HepG2 (cell line): ENCODE results near the gene GTPBP6. TPM values are rescaled to one million over a fixed set of nuclear protein-coding genes. Genes with fewer than 3 reads are reported as not detected.

Source experiments
- AGO2 ChIP-seq: fragments of 200-400 bp; formaldehyde crosslinking; optimal IDR thresholded peaks from 2 replicates; pipeline ENCODE3; 2017; ENCODE audit warnings: mild to moderate bottlenecking, low read depth, low read length, moderate library complexity
- CENPX ChIP-seq: sonication (generic); formaldehyde crosslinking; IDR thresholded peaks from 2 replicates; pipeline ENCODE4 v1.9.0; 2021; ENCODE audit warnings: mild to moderate bottlenecking, missing genetic modification reagents, moderate library complexity
- CSRNP2 ChIP-seq: sonication (generic); formaldehyde crosslinking; conservative IDR thresholded peaks from 2 replicates; pipeline ENCODE4 v1.8.0; 2022; ENCODE audit warnings: low read depth, missing genetic modification reagents
- ELF4 ChIP-seq: sonication (generic); formaldehyde crosslinking; IDR thresholded peaks from 2 replicates; pipeline ENCODE4 v1.5.0; 2020; ENCODE audit warnings: missing genetic modification reagents, mild to moderate bottlenecking, moderate library complexity, borderline replicate concordance
- EP300 ChIP-seq, 3 experiments: sonication (generic) in 1 of 3; formaldehyde crosslinking in 1 of 3; IDR thresholded peaks; 2 replicates each; pipeline versions ENCODE4 v1.5.1 to v1.6.1; 2011 to 2020; ENCODE audit warnings: low read depth in 2 of 3, low read length in 2 of 3, borderline replicate concordance in 1 of 3, improper control_type of control experiment in 1 of 3, mild to moderate bottlenecking in 1 of 3, missing genetic modification reagents in 1 of 3, moderate library complexity in 1 of 3
- FOXK1 ChIP-seq: sonication (generic); formaldehyde crosslinking; IDR thresholded peaks from 2 replicates; pipeline ENCODE4 v1.4.0; 2020; ENCODE audit warnings: low read depth, missing genetic modification reagents, borderline replicate concordance
- ISL2 ChIP-seq: sonication (generic); formaldehyde crosslinking; IDR thresholded peaks from 2 replicates; pipeline ENCODE4 v1.5.0; 2020; ENCODE audit warnings: missing genetic modification reagents
- JDP2 ChIP-seq: sonication (generic); formaldehyde crosslinking; IDR thresholded peaks from 2 replicates; pipeline ENCODE4 v1.8.1; 2022; ENCODE audit warnings: missing genetic modification reagents, borderline replicate concordance
- PAX8 ChIP-seq: sonication (generic); formaldehyde crosslinking; IDR thresholded peaks from 2 replicates; pipeline ENCODE4 v1.8.0; 2022; ENCODE audit warnings: mild to moderate bottlenecking, missing genetic modification reagents, borderline replicate concordance
- POLR2G ChIP-seq: fragments of 200-400 bp; formaldehyde crosslinking; IDR thresholded peaks from 2 replicates; pipeline ENCODE4 v1.6.1; 2018; ENCODE audit warnings: mild to moderate bottlenecking, low read depth, low read length, moderate library complexity
- RARA ChIP-seq: IDR thresholded peaks from 2 replicates; pipeline ENCODE4 v1.6.1; 2016; ENCODE audit warnings: missing genetic modification reagents, missing compliant biosample characterization
- SAFB2 ChIP-seq: sonication (generic); formaldehyde crosslinking; IDR thresholded peaks from 2 replicates; pipeline ENCODE4 v1.5.1; 2020; ENCODE audit warnings: missing genetic modification reagents, low read depth, mild to moderate bottlenecking, borderline replicate concordance
- SALL1 ChIP-seq: sonication (generic); formaldehyde crosslinking; IDR thresholded peaks from 2 replicates; pipeline ENCODE4 v1.8.0; 2022; ENCODE audit warnings: mild to moderate bottlenecking, missing genetic modification reagents
- ZC3H13 ChIP-seq: sonication (generic); formaldehyde crosslinking; IDR thresholded peaks from 2 replicates; pipeline ENCODE4 v1.8.1; 2023; ENCODE audit warnings: mild to moderate bottlenecking, missing genetic modification reagents, moderate library complexity
- ZMYM2 ChIP-seq: sonication (generic); formaldehyde crosslinking; IDR thresholded peaks from 2 replicates; pipeline ENCODE4 v1.8.0; 2022; ENCODE audit warnings: mild to moderate bottlenecking, missing genetic modification reagents
- ZNF234 ChIP-seq: sonication (generic); formaldehyde crosslinking; conservative IDR thresholded peaks from 2 replicates; pipeline ENCODE4 v1.5.1; 2020; ENCODE audit warnings: mild to moderate bottlenecking, missing genetic modification reagents
- polyA plus RNA-seq, 8 experiments: library from polyadenylated mRNA; depleted of rRNA in 3 of 8; stranded (reverse) in 7 of 8; unstranded in 1 of 8; fragments of >200 nt; fragmentation: Illumina TruSeq in 4 of 8; extraction: Trizol in 4 of 8; gene quantifications; 2 replicates each; pipeline versions ENCODE4 v1.2.1 to v1.2.3, GENCODE V29; 2011 to 2016; ENCODE audit warnings: low read depth in 4 of 8, missing spikeins in 1 of 8, mixed read lengths in 1 of 8; ENCODE audit not compliant: insufficient read depth in 1 of 8
- total RNA-seq, 5 experiments: library from RNA; depleted of rRNA; stranded (reverse); fragments of >200 nt; fragmentation: Illumina TruSeq; extraction: Trizol; gene quantifications; 2 replicates each; pipeline ENCODE4 v1.2.3, GENCODE V29; 2016; ENCODE audit warnings: low read depth in 1 of 5
- TF ChIP-seq, protein P1 (sequence below): sonication (generic); formaldehyde crosslinking; conservative IDR thresholded peaks from 2 replicates; pipeline ENCODE4 v1.8.1; 2023; ENCODE audit warnings: missing genetic modification reagents
- TF ChIP-seq, protein P2 (sequence below): sonication (generic); formaldehyde crosslinking; IDR thresholded peaks from 2 replicates; pipeline ENCODE4 v1.5.1; 2020; ENCODE audit warnings: missing genetic modification reagents, mild to moderate bottlenecking, borderline replicate concordance
- TF ChIP-seq, protein P3 (sequence below): sonication (generic); formaldehyde crosslinking; IDR thresholded peaks from 2 replicates; pipeline ENCODE4 v1.5.1; 2020; ENCODE audit warnings: mild to moderate bottlenecking, missing genetic modification reagents

GTPBP6 gene
- total and polyA plus RNA-seq, 2 of the 13 experiments (the other 11 are each of a cell fraction or from before 2014, with no cell fraction given): 20.2 to 39.6 TPM

DNA sequence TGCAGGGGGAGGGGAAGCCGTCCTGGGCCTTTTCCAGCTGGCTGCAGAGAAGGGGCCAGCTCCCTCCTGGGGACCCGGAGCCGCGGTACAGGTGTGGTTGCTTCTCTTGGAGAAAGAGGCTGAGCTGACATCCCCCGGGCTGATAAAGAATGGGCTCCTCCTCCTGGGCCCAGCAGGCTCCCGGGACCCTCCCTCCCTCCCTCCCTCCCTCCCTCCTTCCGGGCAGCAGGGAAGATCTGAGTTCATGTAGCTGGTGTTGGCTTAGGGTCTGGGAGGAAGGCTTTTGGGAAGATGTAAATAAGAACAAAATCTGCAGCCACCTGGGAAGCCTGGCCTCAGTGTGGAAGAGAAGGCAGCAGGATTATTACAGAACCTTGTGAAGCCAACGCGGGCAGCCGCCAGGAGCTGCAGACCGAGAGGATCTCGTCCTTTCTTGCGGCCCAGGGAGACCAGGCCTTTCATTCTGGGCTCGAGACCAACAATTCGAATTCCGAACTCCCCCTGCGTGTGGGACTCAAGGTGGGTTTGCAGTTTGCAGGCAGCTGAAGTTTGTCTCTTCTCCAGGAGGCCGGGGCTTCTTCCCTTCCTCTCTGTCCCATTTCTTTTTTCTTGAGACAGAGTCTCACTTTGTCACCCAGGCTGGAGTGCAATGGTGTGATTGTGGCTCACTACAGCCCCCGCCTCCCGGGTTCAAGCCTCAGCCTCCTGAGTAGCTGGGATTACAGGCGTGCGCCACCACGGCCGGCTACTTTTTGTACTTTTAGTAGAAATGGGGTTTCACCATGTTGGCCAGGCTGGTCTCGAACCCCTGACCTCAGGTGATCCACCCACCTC is 37.2 kb downstream of the GTPBP6 start, which contains the start of gene PLCXD1 (continued):
- TF ChIP-seq, protein P1, sequence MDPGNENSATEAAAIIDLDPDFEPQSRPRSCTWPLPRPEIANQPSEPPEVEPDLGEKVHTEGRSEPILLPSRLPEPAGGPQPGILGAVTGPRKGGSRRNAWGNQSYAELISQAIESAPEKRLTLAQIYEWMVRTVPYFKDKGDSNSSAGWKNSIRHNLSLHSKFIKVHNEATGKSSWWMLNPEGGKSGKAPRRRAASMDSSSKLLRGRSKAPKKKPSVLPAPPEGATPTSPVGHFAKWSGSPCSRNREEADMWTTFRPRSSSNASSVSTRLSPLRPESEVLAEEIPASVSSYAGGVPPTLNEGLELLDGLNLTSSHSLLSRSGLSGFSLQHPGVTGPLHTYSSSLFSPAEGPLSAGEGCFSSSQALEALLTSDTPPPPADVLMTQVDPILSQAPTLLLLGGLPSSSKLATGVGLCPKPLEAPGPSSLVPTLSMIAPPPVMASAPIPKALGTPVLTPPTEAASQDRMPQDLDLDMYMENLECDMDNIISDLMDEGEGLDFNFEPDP (CRISPR knock-in tag): no peak
- TF ChIP-seq EP300 (IDR thresholded peaks at IDR 0.05; ENCODE audit: low read depth in 2 of 2, low read length in 2 of 2) (peak in 1 of 2 experiments; percentile 14; a peak in 1 of 4 replicates), EP300 (CRISPR knock-in tag; IDR thresholded peaks at IDR 0.05; ENCODE audit: borderline replicate concordance) (no peak), CSRNP2 (CRISPR knock-in tag) (no peak), POLR2G (peak; percentile 46; the same call in 1 of the 2 replicates), PAX8 (CRISPR knock-in tag) (no peak), AGO2 (peak; percentile 56), ELF4 (CRISPR knock-in tag) (no peak), CENPX (CRISPR knock-in tag) (no peak), SALL1 (CRISPR knock-in tag) (peak; percentile 53; the same call in 1 of the 2 replicates), ZMYM2 (CRISPR knock-in tag) (no peak), RARA (CRISPR knock-in tag) (peak; percentile 34; the same call in 1 of the 2 replicates), ISL2 (no peak), ZNF234 (no peak), JDP2 (CRISPR knock-in tag) (no peak), FOXK1 (CRISPR knock-in tag) (no peak), SAFB2 (CRISPR knock-in tag) (no peak), ZC3H13 (CRISPR knock-in tag) (no peak)
- TF ChIP-seq, protein P2, sequence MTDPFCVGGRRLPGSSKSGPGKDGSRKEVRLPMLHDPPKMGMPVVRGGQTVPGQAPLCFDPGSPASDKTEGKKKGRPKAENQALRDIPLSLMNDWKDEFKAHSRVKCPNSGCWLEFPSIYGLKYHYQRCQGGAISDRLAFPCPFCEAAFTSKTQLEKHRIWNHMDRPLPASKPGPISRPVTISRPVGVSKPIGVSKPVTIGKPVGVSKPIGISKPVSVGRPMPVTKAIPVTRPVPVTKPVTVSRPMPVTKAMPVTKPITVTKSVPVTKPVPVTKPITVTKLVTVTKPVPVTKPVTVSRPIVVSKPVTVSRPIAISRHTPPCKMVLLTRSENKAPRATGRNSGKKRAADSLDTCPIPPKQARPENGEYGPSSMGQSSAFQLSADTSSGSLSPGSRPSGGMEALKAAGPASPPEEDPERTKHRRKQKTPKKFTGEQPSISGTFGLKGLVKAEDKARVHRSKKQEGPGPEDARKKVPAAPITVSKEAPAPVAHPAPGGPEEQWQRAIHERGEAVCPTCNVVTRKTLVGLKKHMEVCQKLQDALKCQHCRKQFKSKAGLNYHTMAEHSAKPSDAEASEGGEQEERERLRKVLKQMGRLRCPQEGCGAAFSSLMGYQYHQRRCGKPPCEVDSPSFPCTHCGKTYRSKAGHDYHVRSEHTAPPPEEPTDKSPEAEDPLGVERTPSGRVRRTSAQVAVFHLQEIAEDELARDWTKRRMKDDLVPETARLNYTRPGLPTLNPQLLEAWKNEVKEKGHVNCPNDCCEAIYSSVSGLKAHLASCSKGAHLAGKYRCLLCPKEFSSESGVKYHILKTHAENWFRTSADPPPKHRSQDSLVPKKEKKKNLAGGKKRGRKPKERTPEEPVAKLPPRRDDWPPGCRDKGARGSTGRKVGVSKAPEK (CRISPR knock-in tag): no peak
- TF ChIP-seq, protein P3, sequence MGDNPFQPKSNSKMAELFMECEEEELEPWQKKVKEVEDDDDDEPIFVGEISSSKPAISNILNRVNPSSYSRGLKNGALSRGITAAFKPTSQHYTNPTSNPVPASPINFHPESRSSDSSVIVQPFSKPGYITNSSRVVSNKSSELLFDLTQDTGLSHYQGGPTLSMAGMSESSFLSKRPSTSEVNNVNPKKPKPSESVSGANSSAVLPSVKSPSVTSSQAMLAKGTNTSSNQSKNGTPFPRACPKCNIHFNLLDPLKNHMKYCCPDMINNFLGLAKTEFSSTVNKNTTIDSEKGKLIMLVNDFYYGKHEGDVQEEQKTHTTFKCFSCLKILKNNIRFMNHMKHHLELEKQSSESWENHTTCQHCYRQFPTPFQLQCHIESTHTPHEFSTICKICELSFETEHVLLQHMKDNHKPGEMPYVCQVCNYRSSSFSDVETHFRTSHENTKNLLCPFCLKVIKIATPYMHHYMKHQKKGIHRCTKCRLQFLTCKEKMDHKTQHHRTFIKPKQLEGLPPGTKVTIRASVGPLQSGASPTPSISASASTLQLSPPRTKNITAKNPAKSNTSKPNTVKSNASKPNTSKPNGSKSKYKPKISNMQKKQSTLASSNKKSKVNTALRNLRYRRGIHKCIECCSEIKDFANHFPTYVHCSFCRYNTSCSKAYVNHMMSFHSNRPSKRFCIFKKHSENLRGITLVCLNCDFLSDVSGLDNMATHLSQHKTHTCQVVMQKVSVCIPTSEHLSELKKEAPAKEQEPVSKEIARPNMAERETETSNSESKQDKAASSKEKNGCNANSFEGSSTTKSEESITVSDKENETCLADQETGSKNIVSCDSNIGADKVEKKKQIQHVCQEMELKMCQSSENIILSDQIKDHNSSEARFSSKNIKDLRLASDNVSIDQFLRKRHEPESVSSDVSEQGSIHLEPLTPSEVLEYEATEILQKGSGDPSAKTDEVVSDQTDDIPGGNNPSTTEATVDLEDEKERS (CRISPR knock-in tag): no peak
